Measurements from ENCODE around the gene FAM234B. TPM values are rescaled to one million over a fixed set of nuclear protein-coding genes. Genes with fewer than 3 reads are reported as not detected.

FAM234B gene
- total RNA-seq, 2 experiments from 2014 or later, result 3.0 to 3.2 TPM

GRCh38 chr12:13028825-13029570 is 15.2 kb upstream of the FAM234B start:
- ATAC-seq (ENCODE audit: poor library complexity) (no peak), DNase-seq (no peak)
- Mint-ChIP-seq H3K27me3 (peaks cover 14% of the 10 kb centered on the region), H3K4me1 (ENCODE audit: low read depth) (no peaks in the 10 kb centered on the region), H3K27ac (no peak overlapping the region), H3K9me3 (no peaks in the 10 kb centered on the region), H3K36me3 (ENCODE audit: low read depth) (no peaks in the 10 kb centered on the region), H3K4me3 (no peak overlapping the region)
- ChIA-PET POLR2A (no interaction called here), CTCF (no interaction called here)
- Histone ChIP-seq H3K27ac (ENCODE audit: low read depth in 1 of 2, low read length in 2 of 2) (no peak overlapping the region), H3K4me1 (ENCODE audit: insufficient read depth, low read length) (no peaks in the 10 kb centered on the region), H3K9me3 (ENCODE audit: control insufficient read depth in 1 of 2, insufficient read depth in 1 of 2, low read length in 2 of 2) (no peaks in the 10 kb centered on the region), H3K27me3 (ENCODE audit: control insufficient read depth in 1 of 2, insufficient read depth in 2 of 2, low read length in 2 of 2) (peaks cover 3 to 9% of the 10 kb centered on the region in 2 experiments), H3K36me3 (ENCODE audit: insufficient read depth, low read length) (no peaks in the 10 kb centered on the region), H3K4me3 (ENCODE audit: low read length) (no peak overlapping the region)
- TF ChIP-seq CTCF (IDR thresholded peaks at IDR 0.05), result no peak
- intact Hi-C loops (cut with DNase I, micrococcal nuclease), result no loop called here

DNA sequence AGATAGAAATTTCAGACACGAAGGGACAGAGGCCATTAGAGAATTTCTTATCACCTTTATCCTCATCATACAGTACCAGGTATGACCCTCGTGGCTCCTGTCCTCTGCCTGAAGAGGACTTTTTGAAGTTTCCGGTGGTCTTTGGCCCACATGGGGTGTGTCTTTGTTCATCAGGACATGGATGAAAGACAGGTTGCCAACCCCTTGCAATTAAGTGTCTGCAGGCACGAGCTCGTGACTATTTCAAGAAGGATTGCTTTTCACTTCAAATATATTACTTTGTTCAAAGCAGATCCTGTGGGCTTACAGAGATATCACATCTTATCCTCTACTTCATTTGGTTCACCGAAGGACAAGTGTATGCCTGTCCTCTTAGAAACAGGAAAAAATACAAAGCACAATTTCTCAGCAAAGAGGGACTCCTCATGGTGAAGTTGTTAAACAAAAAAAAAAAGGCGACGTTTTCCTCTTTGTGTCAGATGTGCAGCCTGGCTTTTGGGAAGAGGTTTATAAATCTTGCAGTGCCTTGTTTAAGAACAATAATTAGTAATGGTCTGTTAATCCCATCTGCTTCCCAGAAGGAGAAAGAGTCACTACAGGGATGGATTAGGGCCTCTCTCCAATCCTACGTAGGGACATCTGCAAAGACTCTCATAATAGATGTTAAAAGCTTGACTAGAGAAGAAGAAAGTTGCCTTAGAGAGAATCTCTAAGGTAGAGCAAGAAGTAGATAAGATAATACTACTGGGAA is 13.5 kb upstream of the FAM234B start:
- Histone ChIP-seq H3K4me1 (ENCODE audit: insufficient read depth, low read length) (no peaks in the 10 kb centered on the region), H3K4me3 (ENCODE audit: low read length) (no peak overlapping the region), H3K36me3 (ENCODE audit: insufficient read depth, low read length) (no peaks in the 10 kb centered on the region), H3K9me3 (ENCODE audit: control insufficient read depth in 1 of 2, insufficient read depth in 1 of 2, low read length in 2 of 2) (no peaks in the 10 kb centered on the region), H3K27ac (ENCODE audit: low read depth in 1 of 2, low read length in 2 of 2) (no peak overlapping the region), H3K27me3 (ENCODE audit: control insufficient read depth in 1 of 2, insufficient read depth in 2 of 2, low read length in 2 of 2) (peaks cover 3% of the 10 kb centered on the region in 2 experiments)
- ChIA-PET CTCF (no interaction called here), POLR2A (no interaction called here)
- intact Hi-C loops (cut with DNase I, micrococcal nuclease), result no loop called here
- H3K4me3 Mint-ChIP-seq, result no peak overlapping the region
- DNase-seq (no peak), ATAC-seq (ENCODE audit: poor library complexity) (no peak)
- H3K9me3 Mint-ChIP-seq, result no peaks in the 10 kb centered on the region
- no peak for TF ChIP-seq CTCF (IDR thresholded peaks at IDR 0.05)
- no peaks in the 10 kb centered on the region for H3K36me3 Mint-ChIP-seq (ENCODE audit: low read depth)
- H3K4me1 Mint-ChIP-seq (ENCODE audit: low read depth), result no peaks in the 10 kb centered on the region
- H3K27me3 Mint-ChIP-seq, result peaks cover 11% of the 10 kb centered on the region
- no peak overlapping the region for H3K27ac Mint-ChIP-seq

GRCh38 chr12:13032164-13032563 is 12.0 kb upstream of the FAM234B start:
- intact Hi-C loops (cut with DNase I, micrococcal nuclease), result no loop called here
- Mint-ChIP-seq H3K4me1 (ENCODE audit: low read depth) (no peaks in the 10 kb centered on the region), H3K36me3 (ENCODE audit: low read depth) (no peaks in the 10 kb centered on the region), H3K27me3 (no peaks in the 10 kb centered on the region), H3K9me3 (no peaks in the 10 kb centered on the region), H3K4me3 (no peak overlapping the region), H3K27ac (no peak overlapping the region)
- POLR2A ChIA-PET, result no interaction called here
- H3K4me1 ChIP-seq (ENCODE audit: insufficient read depth, low read length), result no peaks in the 10 kb centered on the region
- no peak overlapping the region for H3K4me3 ChIP-seq (ENCODE audit: low read length)
- CTCF ChIA-PET, result no interaction called here
- no peaks in the 10 kb centered on the region for H3K27me3 ChIP-seq (ENCODE audit: control insufficient read depth in 1 of 2, insufficient read depth in 2 of 2, low read length in 2 of 2)
- TF ChIP-seq CTCF (IDR thresholded peaks at IDR 0.05), result no peak
- H3K36me3 ChIP-seq (ENCODE audit: insufficient read depth, low read length), result no peaks in the 10 kb centered on the region
- H3K27ac ChIP-seq (ENCODE audit: low read depth in 1 of 2, low read length in 2 of 2), result no peak overlapping the region
- no peak for ATAC-seq (ENCODE audit: poor library complexity)
- no peaks in the 10 kb centered on the region for H3K9me3 ChIP-seq (ENCODE audit: control insufficient read depth in 1 of 2, insufficient read depth in 1 of 2, low read length in 2 of 2)
- no peak for DNase-seq
